GM23338 (cell line): ENCODE measurements around the gene CCT6A.

Experiments used
- CREB1 ChIP-seq: fragments of 250-450 bp; sonication (Bioruptor Pico); IDR thresholded peaks from 2 replicates; pipeline ENCODE4 v1.5.0; 2020; ENCODE audit warnings: low read depth, mild to moderate bottlenecking, moderate library complexity
- CTCF ChIP-seq, 2 experiments: fragments of 200-600 bp in 1 of 2; sonication (generic) in 1 of 2; conservative IDR thresholded peaks; 2 replicates each; pipeline versions ENCODE4 v1.5.1 to v1.6.1; 2016 to 2017; ENCODE audit warnings: antibody characterized with exemption in 2 of 2, low read depth in 2 of 2, mild to moderate bottlenecking in 2 of 2, moderate library complexity in 1 of 2
- EZH2 ChIP-seq: fragments of 200-600 bp; sonication (generic); IDR thresholded peaks from one replicate; pipeline ENCODE4 v1.8.0; 2017; ENCODE audit warnings: antibody characterized with exemption, mild to moderate bottlenecking, low read depth; ENCODE audit not compliant: unreplicated experiment
- EZH2phosphoT487 ChIP-seq: fragments of 200-600 bp; sonication (generic); IDR thresholded peaks from one replicate; pipeline ENCODE4 v1.8.1; 2018; ENCODE audit warnings: antibody characterized with exemption; ENCODE audit not compliant: unreplicated experiment
- POLR2AphosphoS5 ChIP-seq: IDR thresholded peaks from 2 replicates; pipeline ENCODE4 v1.6.1; 2016; ENCODE audit warnings: antibody characterized with exemption, low read depth
- REST ChIP-seq: IDR thresholded peaks from one replicate; pipeline ENCODE4 v1.6.1; 2018; ENCODE audit warnings: antibody characterized with exemption; ENCODE audit not compliant: unreplicated experiment
- ZNF331 ChIP-seq: fragments of 250-450 bp; sonication (Bioruptor Pico); IDR thresholded peaks from 2 replicates; pipeline ENCODE4 v1.5.0; 2020; ENCODE audit warnings: low read depth, mild to moderate bottlenecking, moderate library complexity
- TF ChIP-seq, protein P1 (sequence below): fragments of 250-450 bp; sonication (Bioruptor Pico); IDR thresholded peaks from 2 replicates; pipeline ENCODE4 v1.5.0; 2020; ENCODE audit warnings: mild to moderate bottlenecking, moderate library complexity
- TF ChIP-seq, protein P2 (sequence below): IDR thresholded peaks from 2 replicates; pipeline ENCODE4 v1.6.1; 2016; ENCODE audit warnings: antibody characterized with exemption

DNA sequence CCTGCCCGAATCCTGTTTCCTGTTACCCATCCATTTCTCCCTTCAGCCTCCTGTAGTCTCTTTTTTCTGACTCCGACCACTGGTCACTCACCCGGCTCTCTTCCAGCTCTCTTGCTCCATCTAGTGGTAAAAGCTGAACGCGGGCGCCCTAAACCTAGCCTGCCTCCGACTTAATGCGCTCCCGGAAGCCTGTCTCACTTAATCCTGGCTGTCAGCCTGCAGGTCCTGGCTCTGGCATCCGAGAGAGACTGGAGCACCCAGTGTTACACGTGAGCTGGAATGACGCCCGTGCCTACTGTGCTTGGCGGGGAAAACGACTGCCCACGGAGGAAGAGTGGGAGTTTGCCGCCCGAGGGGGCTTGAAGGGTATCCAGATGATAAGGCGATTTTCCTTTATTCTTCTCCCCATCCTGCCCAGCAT is 22.8 kb downstream of the CCT6A start:
- peak; percentile 78 to 84 for TF ChIP-seq CTCF (conservative IDR thresholded peaks at IDR 0.05; ENCODE audit: low read depth in 2 of 2)
- TF ChIP-seq CREB1: no peak
- no peak for TF ChIP-seq POLR2AphosphoS5
- TF ChIP-seq EZH2: no peak
- TF ChIP-seq, protein P1, sequence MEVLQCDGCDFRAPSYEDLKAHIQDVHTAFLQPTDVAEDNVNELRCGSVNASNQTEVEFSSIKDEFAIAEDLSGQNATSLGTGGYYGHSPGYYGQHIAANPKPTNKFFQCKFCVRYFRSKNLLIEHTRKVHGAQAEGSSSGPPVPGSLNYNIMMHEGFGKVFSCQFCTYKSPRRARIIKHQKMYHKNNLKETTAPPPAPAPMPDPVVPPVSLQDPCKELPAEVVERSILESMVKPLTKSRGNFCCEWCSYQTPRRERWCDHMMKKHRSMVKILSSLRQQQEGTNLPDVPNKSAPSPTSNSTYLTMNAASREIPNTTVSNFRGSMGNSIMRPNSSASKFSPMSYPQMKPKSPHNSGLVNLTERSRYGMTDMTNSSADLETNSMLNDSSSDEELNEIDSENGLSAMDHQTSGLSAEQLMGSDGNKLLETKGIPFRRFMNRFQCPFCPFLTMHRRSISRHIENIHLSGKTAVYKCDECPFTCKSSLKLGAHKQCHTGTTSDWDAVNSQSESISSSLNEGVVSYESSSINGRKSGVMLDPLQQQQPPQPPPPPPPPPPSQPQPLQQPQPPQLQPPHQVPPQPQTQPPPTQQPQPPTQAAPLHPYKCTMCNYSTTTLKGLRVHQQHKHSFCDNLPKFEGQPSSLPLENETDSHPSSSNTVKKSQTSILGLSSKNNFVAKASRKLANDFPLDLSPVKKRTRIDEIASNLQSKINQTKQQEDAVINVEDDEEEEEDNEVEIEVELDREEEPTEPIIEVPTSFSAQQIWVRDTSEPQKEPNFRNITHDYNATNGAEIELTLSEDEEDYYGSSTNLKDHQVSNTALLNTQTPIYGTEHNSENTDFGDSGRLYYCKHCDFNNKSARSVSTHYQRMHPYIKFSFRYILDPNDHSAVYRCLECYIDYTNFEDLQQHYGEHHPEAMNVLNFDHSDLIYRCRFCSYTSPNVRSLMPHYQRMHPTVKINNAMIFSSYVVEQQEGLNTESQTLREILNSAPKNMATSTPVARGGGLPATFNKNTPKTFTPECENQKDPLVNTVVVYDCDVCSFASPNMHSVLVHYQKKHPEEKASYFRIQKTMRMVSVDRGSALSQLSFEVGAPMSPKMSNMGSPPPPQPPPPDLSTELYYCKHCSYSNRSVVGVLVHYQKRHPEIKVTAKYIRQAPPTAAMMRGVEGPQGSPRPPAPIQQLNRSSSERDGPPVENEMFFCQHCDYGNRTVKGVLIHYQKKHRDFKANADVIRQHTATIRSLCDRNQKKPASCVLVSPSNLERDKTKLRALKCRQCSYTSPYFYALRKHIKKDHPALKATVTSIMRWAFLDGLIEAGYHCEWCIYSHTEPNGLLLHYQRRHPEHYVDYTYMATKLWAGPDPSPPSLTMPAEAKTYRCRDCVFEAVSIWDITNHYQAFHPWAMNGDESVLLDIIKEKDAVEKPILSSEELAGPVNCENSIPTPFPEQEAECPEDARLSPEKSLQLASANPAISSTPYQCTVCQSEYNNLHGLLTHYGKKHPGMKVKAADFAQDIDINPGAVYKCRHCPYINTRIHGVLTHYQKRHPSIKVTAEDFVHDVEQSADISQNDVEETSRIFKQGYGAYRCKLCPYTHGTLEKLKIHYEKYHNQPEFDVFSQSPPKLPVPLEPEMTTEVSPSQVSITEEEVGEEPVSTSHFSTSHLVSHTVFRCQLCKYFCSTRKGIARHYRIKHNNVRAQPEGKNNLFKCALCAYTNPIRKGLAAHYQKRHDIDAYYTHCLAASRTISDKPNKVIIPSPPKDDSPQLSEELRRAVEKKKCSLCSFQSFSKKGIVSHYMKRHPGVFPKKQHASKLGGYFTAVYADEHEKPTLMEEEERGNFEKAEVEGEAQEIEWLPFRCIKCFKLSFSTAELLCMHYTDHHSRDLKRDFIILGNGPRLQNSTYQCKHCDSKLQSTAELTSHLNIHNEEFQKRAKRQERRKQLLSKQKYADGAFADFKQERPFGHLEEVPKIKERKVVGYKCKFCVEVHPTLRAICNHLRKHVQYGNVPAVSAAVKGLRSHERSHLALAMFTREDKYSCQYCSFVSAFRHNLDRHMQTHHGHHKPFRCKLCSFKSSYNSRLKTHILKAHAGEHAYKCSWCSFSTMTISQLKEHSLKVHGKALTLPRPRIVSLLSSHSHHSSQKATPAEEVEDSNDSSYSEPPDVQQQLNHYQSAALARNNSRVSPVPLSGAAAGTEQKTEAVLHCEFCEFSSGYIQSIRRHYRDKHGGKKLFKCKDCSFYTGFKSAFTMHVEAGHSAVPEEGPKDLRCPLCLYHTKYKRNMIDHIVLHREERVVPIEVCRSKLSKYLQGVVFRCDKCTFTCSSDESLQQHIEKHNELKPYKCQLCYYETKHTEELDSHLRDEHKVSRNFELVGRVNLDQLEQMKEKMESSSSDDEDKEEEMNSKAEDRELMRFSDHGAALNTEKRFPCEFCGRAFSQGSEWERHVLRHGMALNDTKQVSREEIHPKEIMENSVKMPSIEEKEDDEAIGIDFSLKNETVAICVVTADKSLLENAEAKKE (CRISPR knock-in tag): no peak
- no peak for TF ChIP-seq REST
- TF ChIP-seq EZH2phosphoT487: no peak
- no peak for TF ChIP-seq ZNF331 (CRISPR knock-in tag)
- TF ChIP-seq, protein P2, sequence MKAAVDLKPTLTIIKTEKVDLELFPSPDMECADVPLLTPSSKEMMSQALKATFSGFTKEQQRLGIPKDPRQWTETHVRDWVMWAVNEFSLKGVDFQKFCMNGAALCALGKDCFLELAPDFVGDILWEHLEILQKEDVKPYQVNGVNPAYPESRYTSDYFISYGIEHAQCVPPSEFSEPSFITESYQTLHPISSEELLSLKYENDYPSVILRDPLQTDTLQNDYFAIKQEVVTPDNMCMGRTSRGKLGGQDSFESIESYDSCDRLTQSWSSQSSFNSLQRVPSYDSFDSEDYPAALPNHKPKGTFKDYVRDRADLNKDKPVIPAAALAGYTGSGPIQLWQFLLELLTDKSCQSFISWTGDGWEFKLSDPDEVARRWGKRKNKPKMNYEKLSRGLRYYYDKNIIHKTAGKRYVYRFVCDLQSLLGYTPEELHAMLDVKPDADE: no peak
